K562 (cell line): ENCODE results near the gene TPO. TPM values are rescaled to one million over a fixed set of nuclear protein-coding genes. Genes with fewer than 3 reads are reported as not detected.
"Not testable (repeated sequence)": the region's sequence is repeated elsewhere in the genome, so short reads cannot be mapped to it uniquely, and the experiment has no call there.

ENCODE experiments used
- ATAC-seq: fragments of 200-7000 bp; cut with Tn5 transposase; 3 replicates; pipeline ENCODE4 v1.9.1; 2020; ENCODE audit warnings: moderate library complexity
- BruUV-seq: library from RNA; stranded (reverse); fragments of 400-500 nt; replicated peaks from 2 replicates; lab custom pipeline; 2021; lab: Mats Ljungman, UMichigan
- CTCF ChIA-PET: fragments of 300-600 bp; formaldehyde crosslinking; extraction: SDS; loops from one replicate; lab custom pipeline; 2021; ENCODE audit warnings: low intra/inter-chr PET ratio; lab: Yijun Ruan, JAX
- POLR2A ChIA-PET: fragments of 300-600, 350-650 bp; sonication (Branson Sonifier 250); formaldehyde crosslinking; extraction: SDS; loops from one replicate; lab custom pipeline; 2021; ENCODE audit warnings: antibody characterized with exemption, inconsistent platforms; lab: Yijun Ruan, JAX
- DNase-seq, 4 experiments: peaks; one replicate each; pipeline versions ENCODE4 v3.0.0 to v3.0.0-alpha.2; 2011 to 2018; ENCODE audit warnings: low spot score in 3 of 4, mixed read lengths in 3 of 4; ENCODE audit errors: extremely low read depth in 1 of 4
- FAIRE-seq: peaks from 2 replicates; lab custom pipeline; 2011; peaks lifted over from hg19 to GRCh38; lab: Jason Lieb, UNC
- H2AFZ ChIP-seq: 2 replicates; pipeline ENCODE4 v1.6.0; 2011; ENCODE audit warnings: low read depth, low read length, control low read depth, inconsistent platforms
- H3K27ac ChIP-seq: fragments of 200-600 bp; 3 replicates; pipeline ENCODE4 v1.8.0; 2011; ENCODE audit warnings: low read depth, mild to moderate bottlenecking, control low read depth, inconsistent platforms, low read length, moderate library complexity, mixed read lengths; ENCODE audit errors: extremely low read depth
- H3K27me3 ChIP-seq, 2 experiments: fragments of 300-600 bp in 1 of 2; 2 replicates in 1 of 2; 3 replicates in 1 of 2; pipeline versions ENCODE4 v1.6.0 to v1.8.0; 2011; ENCODE audit warnings: inconsistent platforms in 2 of 2, low read length in 2 of 2, mild to moderate bottlenecking in 1 of 2, mixed read lengths in 1 of 2, moderate library complexity in 1 of 2; ENCODE audit not compliant: control insufficient read depth in 2 of 2, insufficient read depth in 2 of 2
- H3K36me3 ChIP-seq: fragments of 300-600 bp; 3 replicates; pipeline ENCODE4 v1.8.0; 2011; ENCODE audit warnings: mild to moderate bottlenecking, low read length, inconsistent platforms; ENCODE audit not compliant: control insufficient read depth, insufficient read depth
- H3K4me1 ChIP-seq, 2 experiments: fragments of 200-600 bp in 1 of 2; replicated peaks in 1 of 2; 2 replicates in 1 of 2; 3 replicates in 1 of 2; pipeline versions ENCODE4 v1.5.1 to v1.8.0; 2011; ENCODE audit warnings: inconsistent platforms in 2 of 2, low read length in 2 of 2, mild to moderate bottlenecking in 1 of 2, mixed read lengths in 1 of 2, moderate library complexity in 1 of 2; ENCODE audit not compliant: control insufficient read depth in 2 of 2, insufficient read depth in 2 of 2
- H3K4me2 ChIP-seq: 2 replicates; pipeline ENCODE4 v1.6.1; 2011; ENCODE audit warnings: low read length, control low read depth, inconsistent platforms, mixed read lengths; ENCODE audit not compliant: insufficient read depth
- H3K4me3 ChIP-seq: fragments of 200-600 bp; sonication (generic), shearing (Covaris generic); 2 replicates; pipeline ENCODE4 v1.5.1; 2016; ENCODE audit warnings: control low read depth, inconsistent platforms
- H3K79me2 ChIP-seq: fragments of 200-600 bp; 3 replicates; pipeline ENCODE4 v1.8.0; 2011; ENCODE audit warnings: low read length, inconsistent platforms; ENCODE audit not compliant: control insufficient read depth, insufficient read depth
- H3K9ac ChIP-seq, 2 experiments: 2 replicates each; pipeline versions ENCODE4 v1.6.0 to v1.6.1; 2011; ENCODE audit warnings: low read depth in 2 of 2, low read length in 2 of 2, control low read depth in 1 of 2, inconsistent platforms in 1 of 2, mild to moderate bottlenecking in 1 of 2, mixed read lengths in 1 of 2; ENCODE audit not compliant: insufficient read depth in 1 of 2
- H3K9me1 ChIP-seq: one replicate; pipeline ENCODE4 v1.6.0; 2011; ENCODE audit warnings: inconsistent platforms, mild to moderate bottlenecking, low read length, moderate library complexity; ENCODE audit not compliant: control insufficient read depth, insufficient read depth
- H3K9me3 ChIP-seq: replicated peaks from 2 replicates; pipeline ENCODE4 v1.5.1; 2011; ENCODE audit warnings: low read depth, low read length, inconsistent platforms; ENCODE audit not compliant: control insufficient read depth, insufficient read depth
- H4K20me1 ChIP-seq: replicated peaks from 2 replicates; pipeline ENCODE4 v1.6.1; 2011; ENCODE audit warnings: low read length, inconsistent platforms, mixed read lengths; ENCODE audit not compliant: control insufficient read depth, insufficient read depth
- ZNF431 ChIP-seq: sonication (generic); formaldehyde crosslinking; IDR thresholded peaks from 2 replicates; pipeline ENCODE4 v1.8.0; 2022; ENCODE audit warnings: mild to moderate bottlenecking, missing genetic modification reagents
- WGBS: fragments of 100-300 bp; shearing (Covaris generic); methylation state at CpG from one replicate; pipeline ENCODE4 v1.1.6; 2016; ENCODE audit warnings: low coverage, mixed read lengths; ENCODE audit not compliant: insufficient coverage; ENCODE audit errors: missing lambda C conversion rate; 5-methylcytosine and 5-hydroxymethylcytosine counted together
- in situ Hi-C: fragments of 300-500 bp; cut with MboI; formaldehyde crosslinking; loops from 4 replicates; pipeline ENCODE4 v1.15.0; 2018; ENCODE audit warnings: inconsistent platforms, mixed read lengths
- intact Hi-C: fragments of 100-400 bp; cut with micrococcal nuclease; formaldehyde crosslinking; loops from 2 replicates; pipeline ENCODE4 v1.14.2; 2022
- polyA plus RNA-seq, 8 experiments: library from polyadenylated mRNA; depleted of rRNA in 4 of 8; stranded (reverse) in 5 of 8; unstranded in 3 of 8; fragments of >200 nt; fragmentation: Nextera tagmentation in 2 of 8; fragmentation: Illumina TruSeq in 1 of 8; extraction: Ambion mirVana in 2 of 8; extraction: Trizol in 1 of 8; gene quantifications; 2 replicates each; pipeline versions ENCODE4 v1.2.1 to v1.2.3, GENCODE V29; 2011 to 2014; ENCODE audit warnings: inconsistent platforms in 1 of 8, missing spikeins in 1 of 8
- total RNA-seq, 7 experiments: library from RNA; depleted of rRNA in 6 of 7; stranded (reverse); fragments of >200 nt in 6 of 7; fragmentation: Illumina TruSeq in 2 of 7; extraction: Trizol in 2 of 7; gene quantifications; 2 replicates each; pipeline versions ENCODE4 v1.2.1 to v1.2.3, GENCODE V29; 2011 to 2021; ENCODE audit warnings: low replicate concordance in 1 of 7
- TF ChIP-seq, protein P1 (sequence below), 2 experiments: IDR thresholded peaks; 2 replicates each; pipeline ENCODE4 v1.6.1; 2011; ENCODE audit warnings: borderline replicate concordance in 1 of 2, control low read depth in 1 of 2, low read depth in 1 of 2, low read length in 1 of 2, mild to moderate bottlenecking in 1 of 2, mixed read lengths in 1 of 2, moderate library complexity in 1 of 2; ENCODE audit not compliant: insufficient read depth in 1 of 2, insufficient read length in 1 of 2, poor library complexity in 1 of 2, severe bottlenecking in 1 of 2; ENCODE audit errors: extremely low read depth in 1 of 2

Gene TPO
- total and polyA plus RNA-seq, 9 of the 15 experiments (the other 6 are each of a cell fraction or from before 2014, with no cell fraction given), result not detected

GRCh38 chr2:1414121-1414520 lies 858 bp downstream of the TPO start:
- no peak overlapping the region for H3K9ac ChIP-seq
- ATAC-seq (no peak), FAIRE-seq (no peak), DNase-seq (no peak)
- H3K4me2 ChIP-seq, result no peak overlapping the region
- H3K27me3 ChIP-seq, result peaks cover 0 to 20% of the 10 kb centered on the region in 2 experiments; a peak in 3 of 5 replicates
- H3K79me2 ChIP-seq, result no peaks in the 10 kb centered on the region
- ChIA-PET CTCF (no interaction called here), POLR2A (no interaction called here)
- no TSS peak for BruUV-seq
- WGBS, result under 1% methylated on average over 11 of the region's 13 CpGs
- H3K9me3 ChIP-seq, result no peaks in the 10 kb centered on the region
- H3K27ac ChIP-seq, result no peak overlapping the region
- H3K4me3 ChIP-seq, result no peak overlapping the region
- H3K36me3 ChIP-seq, result no peaks in the 10 kb centered on the region
- H2AFZ ChIP-seq, result no peak overlapping the region
- no peak for TF ChIP-seq ZNF431 (CRISPR knock-in tag)
- TF ChIP-seq, protein P1, sequence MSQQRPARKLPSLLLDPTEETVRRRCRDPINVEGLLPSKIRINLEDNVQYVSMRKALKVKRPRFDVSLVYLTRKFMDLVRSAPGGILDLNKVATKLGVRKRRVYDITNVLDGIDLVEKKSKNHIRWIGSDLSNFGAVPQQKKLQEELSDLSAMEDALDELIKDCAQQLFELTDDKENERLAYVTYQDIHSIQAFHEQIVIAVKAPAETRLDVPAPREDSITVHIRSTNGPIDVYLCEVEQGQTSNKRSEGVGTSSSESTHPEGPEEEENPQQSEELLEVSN (IDR thresholded peaks at IDR 0.05; ENCODE audit: borderline replicate concordance in 1 of 2, extremely low read depth in 1 of 2, insufficient read depth in 1 of 2, insufficient read length in 1 of 2, low read depth in 1 of 2, low read length in 1 of 2, poor library complexity in 1 of 2, severe bottlenecking in 1 of 2), result no peak
- no peaks in the 10 kb centered on the region for H3K9me1 ChIP-seq
- no peaks in the 10 kb centered on the region for H3K4me1 ChIP-seq
- no peaks in the 10 kb centered on the region for H4K20me1 ChIP-seq
- intact Hi-C loops, result no loop called here
- in situ Hi-C loops, result no loop called here

GRCh38 chr2:1414901-1415300 lies 1.6 kb downstream of the TPO start:
- intact Hi-C loops, POLR2A ChIA-PET, H2AFZ ChIP-seq, H3K9me3 ChIP-seq, DNase-seq, CTCF ChIA-PET, H3K4me2 ChIP-seq, BruUV-seq, H4K20me1 ChIP-seq, ATAC-seq, H3K4me3 ChIP-seq, H3K27ac ChIP-seq, H3K9ac ChIP-seq, H3K9me1 ChIP-seq, in situ Hi-C loops, H3K79me2 ChIP-seq, H3K36me3 ChIP-seq, H3K4me1 ChIP-seq, FAIRE-seq: not testable (repeated sequence)
- peaks cover 0 to 20% of the 10 kb centered on the region in 2 experiments; a peak in 3 of 5 replicates for H3K27me3 ChIP-seq
- WGBS, result 0% methylated on average over 5 of the region's 11 CpGs
